ENCODE measurements around the gene TLK1.

DNA sequence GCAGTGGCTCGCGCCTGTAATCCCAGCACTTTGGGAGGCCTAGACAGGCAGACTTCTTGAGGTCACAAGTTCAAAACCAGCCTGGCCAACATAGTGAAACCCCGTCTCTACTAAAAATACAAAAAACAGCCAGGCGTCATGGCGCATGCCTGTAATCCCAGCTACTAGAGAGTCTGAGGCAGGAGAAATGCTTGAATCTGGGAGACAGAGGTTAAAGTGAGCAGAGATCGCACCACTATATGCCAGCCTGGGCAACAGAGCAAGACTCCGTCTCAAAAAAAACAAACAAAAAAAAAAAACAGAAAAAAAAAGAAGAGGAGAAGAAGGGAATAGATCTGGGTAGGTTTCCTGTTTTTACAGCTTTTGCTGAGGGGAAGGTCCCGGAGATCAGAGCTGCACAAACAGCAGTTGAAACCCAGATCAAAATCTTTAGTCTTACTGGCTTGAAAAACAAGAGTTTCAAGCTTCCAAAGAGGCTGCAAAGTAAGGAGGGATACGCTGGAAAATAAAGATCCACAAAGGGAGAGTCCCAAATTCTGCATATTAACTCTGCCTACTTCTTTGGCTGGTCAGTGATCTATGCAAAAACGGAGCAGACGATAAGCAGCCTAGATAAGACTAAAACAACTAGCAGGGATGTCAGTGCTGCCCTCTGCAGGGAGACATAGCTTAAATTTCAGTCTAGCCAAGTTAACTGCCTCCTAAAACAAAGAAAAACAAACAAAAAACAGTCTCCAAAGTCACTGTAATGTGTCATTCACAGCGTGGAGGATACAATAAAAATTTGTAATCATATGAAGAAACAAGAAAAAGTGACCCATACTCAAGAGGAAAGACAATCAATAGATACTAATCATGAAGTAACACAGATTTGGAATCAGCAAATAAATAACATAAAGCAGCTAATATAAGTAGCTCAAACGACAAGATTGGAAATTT lies 74.1 kb downstream of the TLK1 start:
- TF ChIP-seq, protein P1, sequence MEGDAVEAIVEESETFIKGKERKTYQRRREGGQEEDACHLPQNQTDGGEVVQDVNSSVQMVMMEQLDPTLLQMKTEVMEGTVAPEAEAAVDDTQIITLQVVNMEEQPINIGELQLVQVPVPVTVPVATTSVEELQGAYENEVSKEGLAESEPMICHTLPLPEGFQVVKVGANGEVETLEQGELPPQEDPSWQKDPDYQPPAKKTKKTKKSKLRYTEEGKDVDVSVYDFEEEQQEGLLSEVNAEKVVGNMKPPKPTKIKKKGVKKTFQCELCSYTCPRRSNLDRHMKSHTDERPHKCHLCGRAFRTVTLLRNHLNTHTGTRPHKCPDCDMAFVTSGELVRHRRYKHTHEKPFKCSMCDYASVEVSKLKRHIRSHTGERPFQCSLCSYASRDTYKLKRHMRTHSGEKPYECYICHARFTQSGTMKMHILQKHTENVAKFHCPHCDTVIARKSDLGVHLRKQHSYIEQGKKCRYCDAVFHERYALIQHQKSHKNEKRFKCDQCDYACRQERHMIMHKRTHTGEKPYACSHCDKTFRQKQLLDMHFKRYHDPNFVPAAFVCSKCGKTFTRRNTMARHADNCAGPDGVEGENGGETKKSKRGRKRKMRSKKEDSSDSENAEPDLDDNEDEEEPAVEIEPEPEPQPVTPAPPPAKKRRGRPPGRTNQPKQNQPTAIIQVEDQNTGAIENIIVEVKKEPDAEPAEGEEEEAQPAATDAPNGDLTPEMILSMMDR (conservative IDR thresholded peaks at IDR 0.05) = peak; percentile 85
- no peak for TF ChIP-seq ZFX (IDR thresholded peaks at IDR 0.05)

Measured in C4-2B (cell line).